ENCODE data around the gene NRG4.

Gene NRG4

DNA sequence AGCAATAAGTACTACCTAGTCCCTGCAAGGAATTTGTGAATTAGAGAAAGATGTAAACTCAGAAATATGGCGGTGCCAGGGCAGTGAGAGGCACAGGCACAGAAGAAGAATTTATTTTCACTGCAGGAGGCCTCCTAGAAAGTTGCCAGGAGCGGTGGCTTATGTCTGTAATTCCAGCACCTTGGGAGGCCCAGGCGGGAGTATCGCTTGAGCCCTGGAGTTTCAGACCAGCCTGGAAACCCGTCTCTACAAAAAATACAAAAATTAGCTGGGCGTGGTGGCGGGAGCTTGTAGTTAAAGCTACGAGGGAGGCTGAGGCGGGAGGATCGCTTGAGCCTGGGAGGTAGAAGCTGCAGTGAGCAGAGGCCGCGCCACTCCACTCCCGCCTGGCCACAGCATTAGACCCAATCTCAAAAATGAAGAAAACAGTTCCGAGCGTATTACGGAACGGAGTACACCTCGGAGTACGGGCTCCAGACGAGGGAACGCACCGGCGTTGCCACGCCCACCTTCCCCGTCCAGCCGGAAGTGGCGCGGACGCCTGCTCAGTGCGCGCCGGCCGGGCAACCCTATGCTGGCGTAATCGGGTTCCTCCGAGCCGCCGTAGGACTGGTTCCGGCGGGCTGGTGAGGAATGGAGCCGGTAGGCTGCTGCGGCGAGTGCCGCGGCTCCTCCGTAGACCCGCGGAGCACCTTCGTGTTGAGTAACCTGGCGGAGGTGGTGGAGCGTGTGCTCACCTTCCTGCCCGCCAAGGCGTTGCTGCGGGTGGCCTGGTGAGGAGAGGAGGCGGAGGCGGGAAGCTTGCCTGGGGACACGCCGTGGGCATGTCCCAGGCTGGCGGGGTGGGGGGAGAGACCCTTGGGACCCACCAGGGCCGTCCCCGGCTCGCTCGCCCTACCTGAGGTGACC, 108.6 kb downstream of the NRG4 start, which contains the start of gene FBXO22:
TSS of gene FBXO22 (plus strand) at position 548 of the 909 bp plus-strand sequence. CDS start at position 634, 86 bp downstream.
- Histone ChIP-seq H3K36me3 (ENCODE audit: control insufficient read depth, low read length) (peaks cover 19% of the 10 kb centered on the region), H3F3A (ENCODE audit: control insufficient read depth, insufficient read depth) (peaks cover 5% of the 10 kb centered on the region; the same call in 1 of the 2 replicates), H3K4me1 (ENCODE audit: control insufficient read depth, low read length) (peaks cover 17% of the 10 kb centered on the region)

GRCh38 chr15:75902129-75902557, 110.1 kb downstream of the NRG4 start:
- no peak overlapping the region for H3K4me3 ChIP-seq (ENCODE audit: low read length)
- H4K20me1 ChIP-seq (ENCODE audit: control insufficient read depth, insufficient read depth, low read depth, low read length), result no peaks in the 10 kb centered on the region
- H3K27me3 ChIP-seq (ENCODE audit: control insufficient read depth, low read length), result no peaks in the 10 kb centered on the region
- no peaks in the 10 kb centered on the region for H3K9me2 ChIP-seq (replicated peaks; ENCODE audit: control insufficient read depth, low read length)
- peaks cover 29% of the 10 kb centered on the region for H3K79me2 ChIP-seq (ENCODE audit: control insufficient read depth, low read length)
- peaks cover 5% of the 10 kb centered on the region; the same call in 1 of the 2 replicates for H3F3A ChIP-seq (ENCODE audit: control insufficient read depth, insufficient read depth)
- H3K4me2 ChIP-seq (ENCODE audit: low read length), result no peak overlapping the region
- TF ChIP-seq EZH2phosphoT487 (IDR thresholded peaks at IDR 0.05; ENCODE audit: borderline replicate concordance, low read length), result no peak
- TF ChIP-seq, protein P1, sequence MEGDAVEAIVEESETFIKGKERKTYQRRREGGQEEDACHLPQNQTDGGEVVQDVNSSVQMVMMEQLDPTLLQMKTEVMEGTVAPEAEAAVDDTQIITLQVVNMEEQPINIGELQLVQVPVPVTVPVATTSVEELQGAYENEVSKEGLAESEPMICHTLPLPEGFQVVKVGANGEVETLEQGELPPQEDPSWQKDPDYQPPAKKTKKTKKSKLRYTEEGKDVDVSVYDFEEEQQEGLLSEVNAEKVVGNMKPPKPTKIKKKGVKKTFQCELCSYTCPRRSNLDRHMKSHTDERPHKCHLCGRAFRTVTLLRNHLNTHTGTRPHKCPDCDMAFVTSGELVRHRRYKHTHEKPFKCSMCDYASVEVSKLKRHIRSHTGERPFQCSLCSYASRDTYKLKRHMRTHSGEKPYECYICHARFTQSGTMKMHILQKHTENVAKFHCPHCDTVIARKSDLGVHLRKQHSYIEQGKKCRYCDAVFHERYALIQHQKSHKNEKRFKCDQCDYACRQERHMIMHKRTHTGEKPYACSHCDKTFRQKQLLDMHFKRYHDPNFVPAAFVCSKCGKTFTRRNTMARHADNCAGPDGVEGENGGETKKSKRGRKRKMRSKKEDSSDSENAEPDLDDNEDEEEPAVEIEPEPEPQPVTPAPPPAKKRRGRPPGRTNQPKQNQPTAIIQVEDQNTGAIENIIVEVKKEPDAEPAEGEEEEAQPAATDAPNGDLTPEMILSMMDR (IDR thresholded peaks at IDR 0.05; ENCODE audit: low read depth, low read length, poor library complexity, severe bottlenecking), result no peak
- H3K9me3 ChIP-seq (ENCODE audit: control insufficient read depth, insufficient read depth, low read length), result no peaks in the 10 kb centered on the region
- H3K36me3 ChIP-seq (ENCODE audit: control insufficient read depth, low read length), result peaks cover 17% of the 10 kb centered on the region
- H3K27ac ChIP-seq (ENCODE audit: low read depth, low read length), result no peak overlapping the region
- H3K4me1 ChIP-seq (ENCODE audit: control insufficient read depth, low read length), result peaks cover 17% of the 10 kb centered on the region

More for the DNA sequence above, 108.6 kb downstream of the NRG4 start, which contains the start of gene FBXO22:
- Histone ChIP-seq H3K9me2 (replicated peaks; ENCODE audit: control insufficient read depth, low read length) (no peaks in the 10 kb centered on the region), H4K20me1 (ENCODE audit: control insufficient read depth, insufficient read depth, low read depth, low read length) (no peaks in the 10 kb centered on the region), H3K4me2 (ENCODE audit: low read length) (peak within 1 kb of the TSS; percentile 70), H3K9me3 (ENCODE audit: control insufficient read depth, insufficient read depth, low read length) (no peaks in the 10 kb centered on the region), H3K4me3 (ENCODE audit: low read length) (peak within 1 kb of the TSS; percentile 79), H3K27me3 (ENCODE audit: control insufficient read depth, low read length) (no peaks in the 10 kb centered on the region), H3K27ac (ENCODE audit: low read depth, low read length) (peak within 1 kb of the TSS; percentile 51), H3K79me2 (ENCODE audit: control insufficient read depth, low read length) (peaks cover 39% of the 10 kb centered on the region)
- TF ChIP-seq EZH2phosphoT487 (IDR thresholded peaks at IDR 0.05; ENCODE audit: borderline replicate concordance, low read length), result no peak
- TF ChIP-seq, protein P1 (IDR thresholded peaks at IDR 0.05; ENCODE audit: low read depth, low read length, poor library complexity, severe bottlenecking), result no peak

- H3K4me2 ChIP-seq (ENCODE audit: low read length), result no peak overlapping the region
These were observed 111.6 kb downstream of the NRG4 start for GRCh38 chr15:75900577-75900976.

More at GRCh38 chr15:75900577-75900976, 111.6 kb downstream of the NRG4 start:
- no peaks in the 10 kb centered on the region for H3K27me3 ChIP-seq (ENCODE audit: control insufficient read depth, low read length)
- TF ChIP-seq, protein P1 (IDR thresholded peaks at IDR 0.05; ENCODE audit: low read depth, low read length, poor library complexity, severe bottlenecking), result no peak
- no peak for TF ChIP-seq EZH2phosphoT487 (IDR thresholded peaks at IDR 0.05; ENCODE audit: borderline replicate concordance, low read length)
- H3K4me1 ChIP-seq (ENCODE audit: control insufficient read depth, low read length), result peaks cover 14% of the 10 kb centered on the region
- peaks cover 17% of the 10 kb centered on the region for H3K79me2 ChIP-seq (ENCODE audit: control insufficient read depth, low read length)
- H3K27ac ChIP-seq (ENCODE audit: low read depth, low read length), result no peak overlapping the region
- no peaks in the 10 kb centered on the region for H3K9me2 ChIP-seq (replicated peaks; ENCODE audit: control insufficient read depth, low read length)
- no peak overlapping the region for H3K4me3 ChIP-seq (ENCODE audit: low read length)
- H3K36me3 ChIP-seq (ENCODE audit: control insufficient read depth, low read length), result peaks cover 6% of the 10 kb centered on the region
- no peaks in the 10 kb centered on the region for H3K9me3 ChIP-seq (ENCODE audit: control insufficient read depth, insufficient read depth, low read length)
- peaks cover 7% of the 10 kb centered on the region; the same call in 1 of the 2 replicates for H3F3A ChIP-seq (ENCODE audit: control insufficient read depth, insufficient read depth)
- no peaks in the 10 kb centered on the region for H4K20me1 ChIP-seq (ENCODE audit: control insufficient read depth, insufficient read depth, low read depth, low read length)
